Activated T-cell treated with anti-CD3 and anti-CD28 coated beads, Interleukin-2, amount 50 U/mL, for 1 hour (primary cell): Measurements from ENCODE around the gene ACBD7.

Source experiments
- DNase-seq: peaks from one replicate; pipeline ENCODE4 v3.0.0-alpha.2; 2020

The ACBD7 gene

GRCh38 chr10:15084502-15084922 is 4.1 kb downstream of the ACBD7 start:
- no peak for DNase-seq

- no peak for DNase-seq
Observed at GRCh38 chr10:15083674-15084501, 4.7 kb downstream of the ACBD7 start.

GRCh38 chr10:15075421-15075820 is 13.2 kb downstream of the ACBD7 start:
- no peak for DNase-seq

GRCh38 chr10:15072358-15072757 is 16.2 kb downstream of the ACBD7 start:
- no peak for DNase-seq

- DNase-seq: no peak
Observed at GRCh38 chr10:15069230-15069629, 19.3 kb downstream of the ACBD7 start.

- no peak for DNase-seq
Observed at GRCh38 chr10:15068802-15069201, 19.8 kb downstream of the ACBD7 start.

- DNase-seq: no peak
Observed at GRCh38 chr10:15067154-15067553, 21.4 kb downstream of the ACBD7 start.

GRCh38 chr10:15060638-15061037 is 27.9 kb downstream of the ACBD7 start:
- no peak for DNase-seq

GRCh38 chr10:15059914-15060313 is 28.7 kb downstream of the ACBD7 start:
- DNase-seq: no peak

- no peak for DNase-seq
Observed at GRCh38 chr10:15058689-15059088, 29.9 kb downstream of the ACBD7 start.

GRCh38 chr10:15053061-15053460 is 35.5 kb downstream of the ACBD7 start:
- no peak for DNase-seq

- DNase-seq: no peak
Observed at GRCh38 chr10:15052121-15052520, 36.5 kb downstream of the ACBD7 start.

- no peak for DNase-seq
Observed at GRCh38 chr10:15049533-15049932, 39.0 kb downstream of the ACBD7 start.

- DNase-seq: no peak
Observed at GRCh38 chr10:15046626-15047025, 42.0 kb downstream of the ACBD7 start.

- no peak for DNase-seq
Observed at GRCh38 chr10:15045380-15045779, 43.2 kb downstream of the ACBD7 start.

GRCh38 chr10:15043674-15044073 is 44.9 kb downstream of the ACBD7 start, which contains the start of gene OLAH:
Gene OLAH, plus strand, starts transcription at chr10:15043943. Its CDS starts 3,346 bp downstream, at chr10:15047289.
- no peak for DNase-seq

- no peak for DNase-seq
Observed at GRCh38 chr10:15038416-15038815, 50.2 kb downstream of the ACBD7 start.

- DNase-seq: no peak
Observed at GRCh38 chr10:15037691-15038090, 50.9 kb downstream of the ACBD7 start.

GRCh38 chr10:15035385-15036301 is 52.9 kb downstream of the ACBD7 start:
- DNase-seq: no peak

GRCh38 chr10:15027741-15028140 is 60.8 kb downstream of the ACBD7 start:
- no peak for DNase-seq
